GM12878 (cell line): ENCODE measurements around the gene NEDD8. TPM values are rescaled to one million over a fixed set of nuclear protein-coding genes. Genes with fewer than 3 reads are reported as not detected.

Experiments used
- ATAC-seq: fragments of 200-7000 bp; cut with Tn5 transposase; 3 replicates; pipeline ENCODE4 v1.9.1; 2020; ENCODE audit warnings: mild to moderate bottlenecking, moderate library complexity
- BruUV-seq: library from RNA; stranded (reverse); fragments of 400-500 nt; replicated peaks from 2 replicates; lab custom pipeline; 2021; lab: Mats Ljungman, UMichigan
- CTCF ChIA-PET: fragments of 300-600 bp; sonication (Branson Sonifier 250); formaldehyde crosslinking; extraction: SDS; loops from one replicate; lab custom pipeline; 2021; ENCODE audit warnings: inconsistent platforms; lab: Yijun Ruan, JAX
- POLR2A ChIA-PET: fragments of 350-600 bp; formaldehyde crosslinking; extraction: SDS; loops from one replicate; lab custom pipeline; 2021; ENCODE audit warnings: inconsistent platforms; lab: Charles Lee
- RAD21 ChIA-PET: fragments of 300-600 bp; sonication (Branson Sonifier 250); formaldehyde crosslinking; loops from one replicate; lab custom pipeline; 2023; ENCODE audit warnings: antibody characterized with exemption; ENCODE audit not compliant: unreplicated experiment; lab: Charles Lee
- SMC1A ChIA-PET: fragments of 300-600 bp; sonication (Branson Sonifier 250); formaldehyde crosslinking; loops from one replicate; lab custom pipeline; 2023; ENCODE audit not compliant: unreplicated experiment, uncharacterized antibody; lab: Charles Lee
- DNase-seq: peaks from one replicate; pipeline ENCODE4 v3.0.0-alpha.2; 2011; ENCODE audit warnings: low read depth, low spot score
- FAIRE-seq: peaks from 3 replicates; lab custom pipeline; 2011; peaks lifted over from hg19 to GRCh38; lab: Jason Lieb, UNC
- H2AFZ ChIP-seq: 2 replicates; pipeline ENCODE4 v1.6.0; 2011; ENCODE audit warnings: low read depth, low read length, control low read depth; ENCODE audit not compliant: control insufficient read depth
- H3K27ac ChIP-seq: 2 replicates; pipeline ENCODE4 v1.5.1; 2011; ENCODE audit warnings: control low read depth; ENCODE audit not compliant: control insufficient read depth, insufficient read depth
- H3K27me3 ChIP-seq, 2 experiments: replicated peaks in 1 of 2; 2 replicates each; pipeline versions ENCODE4 v1.6.0 to v1.6.1; 2011; ENCODE audit warnings: low read length in 1 of 2; ENCODE audit not compliant: control insufficient read depth in 2 of 2, insufficient read depth in 2 of 2
- H3K36me3 ChIP-seq, 2 experiments: 2 replicates each; pipeline ENCODE4 v1.5.1; 2011; ENCODE audit warnings: low read length in 1 of 2; ENCODE audit not compliant: control insufficient read depth in 2 of 2, insufficient read depth in 2 of 2
- H3K4me1 ChIP-seq: 2 replicates; pipeline ENCODE4 v1.6.1; 2011; ENCODE audit warnings: mild to moderate bottlenecking, low read length, moderate library complexity, mixed read lengths; ENCODE audit not compliant: control insufficient read depth, insufficient read depth
- H3K4me2 ChIP-seq: 2 replicates; pipeline ENCODE4 v1.6.0; 2011; ENCODE audit warnings: control low read depth; ENCODE audit not compliant: control insufficient read depth, insufficient read depth
- H3K4me3 ChIP-seq: fragments of 200-600 bp; sonication (generic); 2 replicates; pipeline ENCODE4 v1.5.1; 2016
- H3K79me2 ChIP-seq: 2 replicates; pipeline ENCODE4 v1.6.0; 2011; ENCODE audit warnings: low read length; ENCODE audit not compliant: control insufficient read depth, insufficient read depth
- H3K9ac ChIP-seq: 2 replicates; pipeline ENCODE4 v1.8.0; 2011; ENCODE audit warnings: low read length, control low read depth, mixed read lengths; ENCODE audit not compliant: control insufficient read depth, insufficient read depth
- H3K9me3 ChIP-seq: replicated peaks from 3 replicates; pipeline ENCODE4 v1.5.1; 2011; ENCODE audit warnings: mild to moderate bottlenecking, low read length; ENCODE audit not compliant: control insufficient read depth, insufficient read depth
- H4K20me1 ChIP-seq: 2 replicates; pipeline ENCODE4 v1.6.0; 2011; ENCODE audit not compliant: control insufficient read depth, insufficient read depth
- ATF7 ChIP-seq: fragments of 450-650 bp; IDR thresholded peaks from 2 replicates; pipeline ENCODE4 v1.6.1; 2016; ENCODE audit warnings: low read depth, mild to moderate bottlenecking
- CBFB ChIP-seq: IDR thresholded peaks from 2 replicates; pipeline ENCODE4 v1.6.1; 2016; ENCODE audit warnings: antibody characterized with exemption, low read depth
- CHD4 ChIP-seq: fragments of 200-600 bp; sonication (generic); IDR thresholded peaks from 2 replicates; pipeline ENCODE4 v1.6.1; 2016; ENCODE audit warnings: mild to moderate bottlenecking
- EP300 ChIP-seq, 2 experiments: fragments of 150-350 bp in 1 of 2; IDR thresholded peaks; 2 replicates each; pipeline ENCODE4 v1.6.1; 2011 to 2012; ENCODE audit warnings: low read depth in 2 of 2, low read length in 2 of 2, borderline replicate concordance in 1 of 2, improper control_type of control experiment in 1 of 2, inconsistent platforms in 1 of 2; ENCODE audit not compliant: control insufficient read depth in 1 of 2
- IRF4 ChIP-seq: IDR thresholded peaks from 2 replicates; pipeline ENCODE4 v1.6.1; 2011; ENCODE audit warnings: low read depth, low read length
- KLF5 ChIP-seq: fragments of 450-650 bp; IDR thresholded peaks from 2 replicates; pipeline ENCODE4 v1.6.1; 2014; ENCODE audit warnings: mild to moderate bottlenecking; ENCODE audit not compliant: partially characterized antibody
- MEF2A ChIP-seq: IDR thresholded peaks from 2 replicates; pipeline ENCODE4 v1.6.1; 2011; ENCODE audit warnings: low read depth, mild to moderate bottlenecking, low read length, moderate library complexity; ENCODE audit not compliant: insufficient read depth
- NRF1 ChIP-seq: conservative IDR thresholded peaks from 2 replicates; pipeline ENCODE4 v1.6.1; 2011; ENCODE audit warnings: mild to moderate bottlenecking, low read depth, low read length, improper control_type of control experiment
- PAX8 ChIP-seq: fragments of 450-650 bp; IDR thresholded peaks from 2 replicates; pipeline ENCODE4 v1.6.1; 2017; ENCODE audit warnings: mild to moderate bottlenecking, moderate library complexity
- RAD21 ChIP-seq: IDR thresholded peaks from 2 replicates; pipeline ENCODE4 v1.6.1; 2011; ENCODE audit warnings: mild to moderate bottlenecking, low read depth, low read length, moderate library complexity; ENCODE audit not compliant: insufficient read depth
- RAD51 ChIP-seq: fragments of 450-650 bp; IDR thresholded peaks from 2 replicates; pipeline ENCODE4 v1.6.1; 2016; ENCODE audit warnings: moderate library complexity, mild to moderate bottlenecking, inconsistent platforms
- SIN3A ChIP-seq: IDR thresholded peaks from 2 replicates; pipeline ENCODE4 v1.6.1; 2012; ENCODE audit warnings: low read depth, low read length, improper control_type of control experiment
- WGBS: methylation state at CpG from one replicate; pipeline ENCODE4 v1.1.6; 2016; ENCODE audit warnings: low lambda C conversion rate; ENCODE audit not compliant: insufficient replicate concordance, insufficient coverage; ENCODE audit errors: missing lambda C conversion rate; 5-methylcytosine and 5-hydroxymethylcytosine counted together
- in situ Hi-C: fragments of 300-500 bp; cut with MboI; formaldehyde crosslinking; loops from 9 replicates; pipeline ENCODE4 v1.14.3; 2018; ENCODE audit warnings: mixed read lengths
- intact Hi-C: fragments of 100-400 bp; cut with micrococcal nuclease; formaldehyde crosslinking; loops from one replicate; pipeline ENCODE4 v1.14.2; 2022; ENCODE audit not compliant: unreplicated experiment
- polyA plus RNA-seq, 11 experiments: library from polyadenylated mRNA; depleted of rRNA in 4 of 11; unstranded in 6 of 11; stranded (reverse) in 5 of 11; fragments of >200 nt; fragmentation: Nextera tagmentation in 4 of 11; fragmentation: Illumina TruSeq in 1 of 11; extraction: Ambion mirVana in 4 of 11; extraction: Trizol in 1 of 11; gene quantifications; 1 replicate in 1 of 11; 2 replicates in 10 of 11; pipeline versions ENCODE4 v1.2.1 to v1.2.3, GENCODE V29; 2011 to 2016; ENCODE audit warnings: inconsistent platforms in 2 of 11, missing spikeins in 2 of 11, low read depth in 1 of 11
- total RNA-seq, 4 experiments: library from RNA; depleted of rRNA in 3 of 4; stranded (reverse); fragments of >200 nt in 3 of 4; fragmentation: Illumina TruSeq in 1 of 4; extraction: Trizol in 1 of 4; gene quantifications; 2 replicates each; pipeline versions ENCODE4 v1.2.1 to v1.2.3, GENCODE V29; 2013 to 2021
- TF ChIP-seq, protein P1 (sequence below): fragments of 450-650 bp; IDR thresholded peaks from 2 replicates; pipeline ENCODE4 v1.6.1; 2017; ENCODE audit warnings: mild to moderate bottlenecking
- TF ChIP-seq, protein P2 (sequence below): fragments of 450-650 bp; IDR thresholded peaks from 2 replicates; pipeline ENCODE4 v1.6.1; 2017; ENCODE audit warnings: antibody characterized with exemption, mild to moderate bottlenecking, moderate library complexity
- TF ChIP-seq, protein P3 (sequence below), 3 experiments: IDR thresholded peaks in 2 of 3; conservative IDR thresholded peaks in 1 of 3; 2 replicates each; pipeline ENCODE4 v1.5.1; 2011; ENCODE audit warnings: low read depth in 3 of 3, low read length in 3 of 3, mild to moderate bottlenecking in 3 of 3, control low read depth in 2 of 3, moderate library complexity in 2 of 3, inconsistent platforms in 1 of 3, mixed read lengths in 1 of 3; ENCODE audit not compliant: control insufficient read depth in 2 of 3, insufficient read depth in 1 of 3; ENCODE audit errors: extremely low read depth in 1 of 3

Gene NEDD8
- total and polyA plus RNA-seq, 10 of the 15 experiments (the other 5 are each of a cell fraction or from before 2014, with no cell fraction given): 164 to 991 (median 300) TPM

DNA sequence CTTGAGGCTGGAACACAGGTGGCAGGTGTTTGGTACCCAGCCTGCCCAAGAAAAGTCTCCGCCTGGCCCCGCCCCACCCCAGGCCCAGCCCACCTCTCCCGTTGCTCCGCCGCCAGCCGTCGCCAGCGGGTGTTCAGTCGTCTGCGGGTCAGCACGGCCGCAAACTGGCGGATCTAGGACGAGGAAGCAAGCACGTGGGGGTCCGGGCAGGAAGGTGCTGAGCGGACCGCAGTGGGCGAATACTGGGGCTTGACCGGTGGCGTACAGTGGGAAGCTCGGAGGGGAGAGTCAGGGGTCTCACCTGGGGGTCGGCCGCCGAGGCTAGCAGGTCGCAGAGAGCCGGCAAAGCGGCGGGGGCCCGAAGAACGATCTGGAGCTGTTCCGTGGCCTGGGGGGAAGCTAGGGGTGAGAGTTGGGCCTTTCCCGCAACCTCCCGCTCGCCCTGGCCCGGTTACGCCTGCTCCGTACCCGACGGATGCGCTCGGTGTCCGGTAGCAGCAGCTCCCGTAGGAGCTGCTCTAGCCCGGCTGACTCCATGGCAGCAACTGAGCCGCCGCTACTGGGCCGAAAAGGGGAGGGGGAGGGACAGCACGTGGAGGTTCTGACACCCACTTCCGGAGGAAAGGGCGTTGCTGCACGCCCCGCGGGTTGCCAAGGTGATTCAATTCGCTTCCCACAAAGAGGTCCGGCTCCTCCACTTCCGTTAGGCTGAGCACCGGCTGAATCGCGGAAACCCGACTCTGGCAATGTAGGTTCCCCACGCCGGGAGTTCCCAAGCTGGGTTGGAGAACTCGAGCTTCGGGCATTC lies 43.7 kb downstream of the NEDD8 start, which contains the start of gene IPO4:
Gene IPO4 (minus strand): TSS at position 566 of the 808 bp plus-strand sequence. CDS start 29 bp downstream, at position 537.
- ATAC-seq (peak; percentile 94), FAIRE-seq (peak; percentile 99), DNase-seq (peak; percentile 88)
- intact Hi-C loops: loop anchor here (2.0 kb wide), 1 partner anchor 108 kb away; no protein-coding TSS in a partner anchor
- Histone ChIP-seq H3K4me3 (peak within 1 kb of the TSS; percentile 79), H3K9ac (peak within 1 kb of the TSS; percentile 69), H3K9me3 (no peaks in the 10 kb centered on the region), H3K27ac (peak within 1 kb of the TSS; percentile 34), H3K36me3 (peaks cover 18 to 19% of the 10 kb centered on the region in 2 experiments), H3K79me2 (peaks cover 22% of the 10 kb centered on the region), H2AFZ (peak within 1 kb of the TSS; percentile 69), H4K20me1 (no peaks in the 10 kb centered on the region), H3K4me2 (peak within 1 kb of the TSS; percentile 78), H3K27me3 (no peaks in the 10 kb centered on the region), H3K4me1 (0 out of 2 replicates have a peak, but pooled peaks cover 4% of the 10 kb centered on the region)
- RAD21 ChIA-PET: interaction anchor here (0.6 to 2.8 kb wide), 14 partner anchors 25 to 131 kb away, joined by 3 to 13 read pairs (median 4); partner anchors contain the start of genes CHMP4A, CIDEB, DCAF11 and DHRS1
- CTCF ChIA-PET: interaction anchor here (0.6 to 2.2 kb wide), 8 partner anchors 13 to 1814 kb away, joined by 3 to 9 read pairs (median 6); partner anchors contain the start of genes CHMP4A, CIDEB, IRF9 and TINF2
- WGBS: 1% methylated on average over 64 of the region's 65 CpGs
- SMC1A ChIA-PET: interaction anchor here (0.9 to 1.6 kb wide), 7 partner anchors 27 to 120 kb away, joined by 3 to 11 read pairs (median 4); partner anchors contain the start of genes CIDEB, DCAF11, IRF9 and NRL
- in situ Hi-C loops: no loop called here
- no TSS peak for BruUV-seq
- POLR2A ChIA-PET: interaction anchor here (0.9 to 3.0 kb wide), 8 partner anchors 13 to 242 kb away, joined by 3 to 28 read pairs (median 6); partner anchors contain the start of genes CHMP4A, CIDEB, IRF9 and PSME1
- TF ChIP-seq, protein P1, sequence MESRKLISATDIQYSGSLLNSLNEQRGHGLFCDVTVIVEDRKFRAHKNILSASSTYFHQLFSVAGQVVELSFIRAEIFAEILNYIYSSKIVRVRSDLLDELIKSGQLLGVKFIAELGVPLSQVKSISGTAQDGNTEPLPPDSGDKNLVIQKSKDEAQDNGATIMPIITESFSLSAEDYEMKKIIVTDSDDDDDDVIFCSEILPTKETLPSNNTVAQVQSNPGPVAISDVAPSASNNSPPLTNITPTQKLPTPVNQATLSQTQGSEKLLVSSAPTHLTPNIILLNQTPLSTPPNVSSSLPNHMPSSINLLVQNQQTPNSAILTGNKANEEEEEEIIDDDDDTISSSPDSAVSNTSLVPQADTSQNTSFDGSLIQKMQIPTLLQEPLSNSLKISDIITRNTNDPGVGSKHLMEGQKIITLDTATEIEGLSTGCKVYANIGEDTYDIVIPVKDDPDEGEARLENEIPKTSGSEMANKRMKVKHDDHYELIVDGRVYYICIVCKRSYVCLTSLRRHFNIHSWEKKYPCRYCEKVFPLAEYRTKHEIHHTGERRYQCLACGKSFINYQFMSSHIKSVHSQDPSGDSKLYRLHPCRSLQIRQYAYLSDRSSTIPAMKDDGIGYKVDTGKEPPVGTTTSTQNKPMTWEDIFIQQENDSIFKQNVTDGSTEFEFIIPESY: no peak
- TF ChIP-seq RAD21: no peak
- peak; percentile 55; the same call in 1 of the 2 replicates for TF ChIP-seq ATF7
- TF ChIP-seq MEF2A: peak; percentile 79
- TF ChIP-seq EP300 (IDR thresholded peaks at IDR 0.05; ENCODE audit: borderline replicate concordance in 1 of 2, control insufficient read depth in 1 of 2, low read depth in 2 of 2, low read length in 2 of 2): peak in 1 of 2 experiments; percentile 70; a peak in 2 of 4 replicates
- TF ChIP-seq, protein P2, sequence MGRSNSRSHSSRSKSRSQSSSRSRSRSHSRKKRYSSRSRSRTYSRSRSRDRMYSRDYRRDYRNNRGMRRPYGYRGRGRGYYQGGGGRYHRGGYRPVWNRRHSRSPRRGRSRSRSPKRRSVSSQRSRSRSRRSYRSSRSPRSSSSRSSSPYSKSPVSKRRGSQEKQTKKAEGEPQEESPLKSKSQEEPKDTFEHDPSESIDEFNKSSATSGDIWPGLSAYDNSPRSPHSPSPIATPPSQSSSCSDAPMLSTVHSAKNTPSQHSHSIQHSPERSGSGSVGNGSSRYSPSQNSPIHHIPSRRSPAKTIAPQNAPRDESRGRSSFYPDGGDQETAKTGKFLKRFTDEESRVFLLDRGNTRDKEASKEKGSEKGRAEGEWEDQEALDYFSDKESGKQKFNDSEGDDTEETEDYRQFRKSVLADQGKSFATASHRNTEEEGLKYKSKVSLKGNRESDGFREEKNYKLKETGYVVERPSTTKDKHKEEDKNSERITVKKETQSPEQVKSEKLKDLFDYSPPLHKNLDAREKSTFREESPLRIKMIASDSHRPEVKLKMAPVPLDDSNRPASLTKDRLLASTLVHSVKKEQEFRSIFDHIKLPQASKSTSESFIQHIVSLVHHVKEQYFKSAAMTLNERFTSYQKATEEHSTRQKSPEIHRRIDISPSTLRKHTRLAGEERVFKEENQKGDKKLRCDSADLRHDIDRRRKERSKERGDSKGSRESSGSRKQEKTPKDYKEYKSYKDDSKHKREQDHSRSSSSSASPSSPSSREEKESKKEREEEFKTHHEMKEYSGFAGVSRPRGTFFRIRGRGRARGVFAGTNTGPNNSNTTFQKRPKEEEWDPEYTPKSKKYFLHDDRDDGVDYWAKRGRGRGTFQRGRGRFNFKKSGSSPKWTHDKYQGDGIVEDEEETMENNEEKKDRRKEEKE: no peak
- TF ChIP-seq CHD4: no peak
- TF ChIP-seq SIN3A: peak; percentile 99
- TF ChIP-seq IRF4: peak; percentile 89
- no peak for TF ChIP-seq KLF5
- TF ChIP-seq RAD51: peak; percentile 78
- TF ChIP-seq, protein P3, sequence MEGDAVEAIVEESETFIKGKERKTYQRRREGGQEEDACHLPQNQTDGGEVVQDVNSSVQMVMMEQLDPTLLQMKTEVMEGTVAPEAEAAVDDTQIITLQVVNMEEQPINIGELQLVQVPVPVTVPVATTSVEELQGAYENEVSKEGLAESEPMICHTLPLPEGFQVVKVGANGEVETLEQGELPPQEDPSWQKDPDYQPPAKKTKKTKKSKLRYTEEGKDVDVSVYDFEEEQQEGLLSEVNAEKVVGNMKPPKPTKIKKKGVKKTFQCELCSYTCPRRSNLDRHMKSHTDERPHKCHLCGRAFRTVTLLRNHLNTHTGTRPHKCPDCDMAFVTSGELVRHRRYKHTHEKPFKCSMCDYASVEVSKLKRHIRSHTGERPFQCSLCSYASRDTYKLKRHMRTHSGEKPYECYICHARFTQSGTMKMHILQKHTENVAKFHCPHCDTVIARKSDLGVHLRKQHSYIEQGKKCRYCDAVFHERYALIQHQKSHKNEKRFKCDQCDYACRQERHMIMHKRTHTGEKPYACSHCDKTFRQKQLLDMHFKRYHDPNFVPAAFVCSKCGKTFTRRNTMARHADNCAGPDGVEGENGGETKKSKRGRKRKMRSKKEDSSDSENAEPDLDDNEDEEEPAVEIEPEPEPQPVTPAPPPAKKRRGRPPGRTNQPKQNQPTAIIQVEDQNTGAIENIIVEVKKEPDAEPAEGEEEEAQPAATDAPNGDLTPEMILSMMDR (IDR thresholded peaks at IDR 0.05 in 2 of 3, conservative IDR thresholded peaks at IDR 0.05 in 1 of 3; ENCODE audit: control insufficient read depth in 2 of 3, extremely low read depth in 1 of 3, insufficient read depth in 1 of 3, low read depth in 3 of 3, low read length in 3 of 3): no peak
- TF ChIP-seq CBFB: peak; percentile 96; the same call in 1 of the 2 replicates
- no peak for TF ChIP-seq NRF1
- no peak for TF ChIP-seq PAX8
